ENCODE results near the gene TEX50.
"Not testable (repeated sequence)": the region's sequence is repeated elsewhere in the genome, so short reads cannot be mapped to it uniquely, and the experiment has no call there.

Gene TEX50

DNA sequence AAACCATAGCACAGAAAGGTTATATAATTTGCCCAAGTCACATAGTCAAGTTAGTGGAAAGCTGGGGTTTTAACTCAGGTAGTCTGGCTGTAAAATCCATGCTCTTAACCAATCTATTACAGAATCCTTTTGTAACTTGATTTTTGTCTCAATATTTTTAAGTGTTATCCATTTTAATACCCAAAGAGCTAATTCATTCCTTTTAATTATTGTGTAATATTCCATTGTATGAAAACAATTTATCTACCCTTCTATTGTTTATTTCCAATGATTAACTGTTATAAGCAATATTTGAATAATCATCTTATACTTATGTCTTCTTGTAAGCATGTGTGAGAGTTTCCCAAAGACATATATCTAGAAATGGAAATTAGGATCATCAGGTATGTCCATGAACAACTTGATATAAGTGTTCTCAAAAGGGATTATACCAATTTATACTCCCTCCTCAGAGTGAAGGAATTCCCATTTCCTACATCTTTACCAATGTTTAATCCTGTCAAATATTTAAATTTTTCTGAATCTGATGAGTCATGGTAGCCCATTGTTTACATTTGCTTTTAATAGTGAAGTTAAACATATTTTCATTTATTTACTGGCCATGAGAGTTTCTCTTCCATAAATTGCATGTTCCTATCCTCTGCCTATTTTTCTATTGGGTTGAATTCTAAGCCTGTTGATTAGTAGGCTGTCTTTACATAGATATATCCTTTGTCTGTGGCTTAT lies 13.9 kb downstream of the TEX50 start:
- no peak overlapping the region for H3K27ac ChIP-seq
- TF ChIP-seq, protein P1, sequence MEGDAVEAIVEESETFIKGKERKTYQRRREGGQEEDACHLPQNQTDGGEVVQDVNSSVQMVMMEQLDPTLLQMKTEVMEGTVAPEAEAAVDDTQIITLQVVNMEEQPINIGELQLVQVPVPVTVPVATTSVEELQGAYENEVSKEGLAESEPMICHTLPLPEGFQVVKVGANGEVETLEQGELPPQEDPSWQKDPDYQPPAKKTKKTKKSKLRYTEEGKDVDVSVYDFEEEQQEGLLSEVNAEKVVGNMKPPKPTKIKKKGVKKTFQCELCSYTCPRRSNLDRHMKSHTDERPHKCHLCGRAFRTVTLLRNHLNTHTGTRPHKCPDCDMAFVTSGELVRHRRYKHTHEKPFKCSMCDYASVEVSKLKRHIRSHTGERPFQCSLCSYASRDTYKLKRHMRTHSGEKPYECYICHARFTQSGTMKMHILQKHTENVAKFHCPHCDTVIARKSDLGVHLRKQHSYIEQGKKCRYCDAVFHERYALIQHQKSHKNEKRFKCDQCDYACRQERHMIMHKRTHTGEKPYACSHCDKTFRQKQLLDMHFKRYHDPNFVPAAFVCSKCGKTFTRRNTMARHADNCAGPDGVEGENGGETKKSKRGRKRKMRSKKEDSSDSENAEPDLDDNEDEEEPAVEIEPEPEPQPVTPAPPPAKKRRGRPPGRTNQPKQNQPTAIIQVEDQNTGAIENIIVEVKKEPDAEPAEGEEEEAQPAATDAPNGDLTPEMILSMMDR (conservative IDR thresholded peaks at IDR 0.05): no peak

DNA sequence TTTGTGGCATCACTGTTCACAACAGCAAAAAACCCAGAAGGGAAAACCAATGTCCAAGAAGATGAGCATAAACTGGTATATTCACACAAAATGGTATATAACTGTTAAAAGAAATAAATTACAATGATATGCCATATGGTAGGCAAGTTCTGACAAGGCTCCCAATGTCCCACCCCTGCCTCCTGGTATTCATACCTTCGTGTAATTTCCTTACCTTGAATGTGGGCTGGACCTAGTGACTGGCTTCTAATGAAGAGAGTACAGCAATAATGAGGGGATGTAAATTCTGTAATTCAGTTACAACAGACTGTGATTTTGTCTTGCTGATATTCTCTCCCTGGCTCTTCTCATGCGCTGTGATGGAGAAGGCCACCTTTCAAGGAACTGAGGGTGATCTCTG lies 25.2 kb downstream of the TEX50 start:
- no peak overlapping the region for H3K27ac ChIP-seq
- TF ChIP-seq, protein P1 (conservative IDR thresholded peaks at IDR 0.05): no peak

DNA sequence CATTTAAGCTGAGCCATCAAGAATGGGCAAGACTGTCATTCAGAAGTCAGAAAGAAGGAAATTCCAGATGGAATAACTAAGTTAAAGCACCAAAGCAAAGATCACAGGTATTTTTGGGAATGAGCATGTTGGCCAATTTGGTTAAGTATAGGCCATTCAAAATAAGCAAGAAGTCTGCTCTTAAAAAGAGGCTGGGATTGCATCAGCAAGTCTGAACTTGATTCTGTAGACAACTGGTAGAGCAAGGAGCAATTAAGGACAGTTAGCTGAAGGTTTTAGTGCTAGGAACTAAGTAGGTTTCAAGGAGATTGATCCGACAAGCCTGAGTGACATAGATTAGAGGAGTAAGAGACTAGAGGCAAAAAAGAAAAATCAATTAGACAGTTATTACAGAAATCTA lies 26.1 kb downstream of the TEX50 start:
- TF ChIP-seq, protein P1 (conservative IDR thresholded peaks at IDR 0.05): no peak
- no peak overlapping the region for H3K27ac ChIP-seq

DNA sequence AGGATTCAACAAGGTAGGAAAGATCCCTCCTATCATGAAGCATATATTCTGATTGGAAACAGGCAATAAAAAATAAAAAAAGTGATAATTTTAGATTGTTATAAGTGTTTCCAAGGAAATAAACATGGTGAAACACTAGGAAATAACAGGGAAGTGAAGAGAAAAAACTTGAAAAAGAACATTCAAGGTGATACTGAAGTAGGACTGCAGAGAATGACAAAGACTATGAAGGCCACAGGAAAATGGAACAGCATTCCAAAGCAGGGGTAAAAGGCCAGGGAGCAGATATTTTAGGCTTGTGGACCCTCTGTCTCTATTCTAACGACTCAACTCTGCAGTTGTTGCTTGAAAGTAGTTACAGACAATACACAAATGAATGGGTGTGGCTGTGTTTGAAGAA lies 26.6 kb downstream of the TEX50 start:
- TF ChIP-seq, protein P1 (conservative IDR thresholded peaks at IDR 0.05): no peak
- no peak overlapping the region for H3K27ac ChIP-seq

DNA sequence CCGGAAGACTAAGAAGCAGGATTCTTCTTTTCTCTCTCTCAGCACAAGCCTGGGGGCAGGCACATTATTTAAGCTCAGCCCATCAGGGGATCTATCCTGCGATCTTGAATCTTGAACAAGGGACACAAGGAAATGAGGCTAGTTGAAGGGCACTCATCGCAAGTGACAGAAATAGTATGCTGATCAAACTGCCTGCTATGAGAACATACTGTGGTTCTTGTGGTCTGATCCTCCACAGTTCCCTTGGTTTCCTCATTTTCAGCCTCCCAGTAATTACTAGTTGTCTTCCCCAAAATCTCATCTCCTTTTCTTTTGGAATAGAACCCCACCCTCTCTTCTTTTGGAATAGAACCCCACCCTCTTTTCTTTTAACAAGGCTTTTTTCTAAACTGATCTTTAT lies 28.0 kb downstream of the TEX50 start:
- TF ChIP-seq, protein P1 (conservative IDR thresholded peaks at IDR 0.05): no peak
- no peak overlapping the region for H3K27ac ChIP-seq

DNA sequence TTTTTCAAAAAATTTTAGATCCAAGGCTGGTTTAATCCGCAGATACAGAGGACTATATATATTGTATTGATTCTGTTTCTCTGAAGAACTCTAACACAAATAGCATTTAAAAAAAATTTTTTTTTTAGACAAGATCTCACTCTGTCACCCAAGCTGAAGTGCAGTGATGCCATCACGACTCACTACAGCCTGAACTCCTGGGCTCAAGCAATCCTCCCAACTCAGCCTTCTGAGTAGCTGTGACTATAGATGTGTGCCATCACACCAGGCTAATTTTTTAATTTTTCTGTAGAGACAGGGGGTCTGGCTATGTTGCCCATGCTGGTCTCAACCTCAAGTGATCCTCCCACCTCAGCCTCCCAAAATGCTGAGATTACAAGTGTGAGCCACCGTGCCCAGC lies 31.5 kb downstream of the TEX50 start:
- H3K27ac ChIP-seq: no peak overlapping the region

DNA sequence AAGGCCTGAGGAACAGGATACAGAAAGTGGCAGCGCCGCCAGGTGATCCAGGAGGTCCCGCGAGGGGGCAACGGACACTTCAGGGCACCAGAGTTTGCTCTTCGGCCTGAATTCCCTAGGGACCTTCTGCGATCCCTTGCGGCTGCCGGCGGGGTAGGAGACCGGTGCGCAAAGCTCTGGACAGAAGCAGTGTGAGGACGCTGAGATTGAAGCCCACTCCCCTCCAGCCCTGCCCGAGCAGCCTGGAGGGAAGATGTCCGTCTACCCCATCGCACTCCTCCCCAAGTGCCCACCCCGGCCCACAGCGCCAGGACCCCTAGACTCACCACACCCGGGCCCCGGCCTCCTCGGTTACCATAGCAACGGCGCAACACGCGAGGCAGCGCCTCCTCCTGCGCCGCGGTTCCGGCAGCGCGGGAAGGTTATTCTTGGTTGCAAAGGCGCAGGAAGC lies 34.4 kb downstream of the TEX50 start, which contains the start of gene ANKRD45:
Gene ANKRD45 (minus strand): TSS at position 361 of the 451 bp plus-strand sequence. CDS start 10,433 bp downstream, outside the sequence.
- no peak within 1 kb of the TSS for H3K27ac ChIP-seq
- TF ChIP-seq, protein P1 (conservative IDR thresholded peaks at IDR 0.05): no peak

More for the DNA sequence above, 31.5 kb downstream of the TEX50 start:
- TF ChIP-seq, protein P1 (conservative IDR thresholded peaks at IDR 0.05): no peak

DNA sequence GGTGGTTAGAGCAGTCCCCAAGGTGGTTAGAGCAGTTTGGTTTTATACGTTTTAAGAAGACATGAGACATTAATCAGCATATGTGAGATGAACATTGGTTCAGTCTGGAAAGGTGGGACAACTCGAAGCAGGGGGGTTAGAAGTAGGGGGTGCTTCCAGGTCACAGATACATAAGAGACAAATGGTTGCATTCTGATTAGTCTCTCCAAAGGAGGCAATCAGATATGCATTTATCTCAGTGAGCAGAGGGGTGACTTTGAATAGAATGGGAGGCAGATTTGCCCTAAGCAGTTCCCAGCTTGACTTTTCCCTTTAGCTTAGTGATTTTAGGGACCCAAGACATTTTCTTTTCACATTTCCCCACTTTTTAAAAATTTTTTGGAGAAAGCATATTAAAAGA lies 39.4 kb downstream of the TEX50 start:
- H3K27ac ChIP-seq: not testable (repeated sequence)

DNA sequence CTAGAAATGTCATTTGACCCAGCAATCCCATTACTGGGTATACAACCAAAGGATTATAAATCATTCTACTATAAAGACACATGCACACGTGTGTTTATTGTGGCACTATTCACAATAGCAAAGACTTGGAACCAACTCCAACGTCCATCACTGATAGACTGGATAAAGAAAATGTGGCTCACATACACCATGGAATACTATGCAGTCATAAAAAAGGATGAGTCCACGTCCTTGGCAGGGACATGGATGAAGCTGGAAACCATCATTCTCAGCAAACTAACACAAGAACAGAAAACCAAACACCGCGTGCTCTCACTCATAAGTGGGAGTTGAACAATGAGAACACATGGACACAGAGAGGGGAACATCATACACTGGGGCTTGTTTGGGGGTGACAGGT lies 45.0 kb downstream of the TEX50 start:
- H3K27ac ChIP-seq: not testable (repeated sequence)
